ENCODE results near the gene MMAA.
"Not testable (repeated sequence)": the region's sequence is repeated elsewhere in the genome, so short reads cannot be mapped to it uniquely, and the experiment has no call there.

The MMAA gene

DNA sequence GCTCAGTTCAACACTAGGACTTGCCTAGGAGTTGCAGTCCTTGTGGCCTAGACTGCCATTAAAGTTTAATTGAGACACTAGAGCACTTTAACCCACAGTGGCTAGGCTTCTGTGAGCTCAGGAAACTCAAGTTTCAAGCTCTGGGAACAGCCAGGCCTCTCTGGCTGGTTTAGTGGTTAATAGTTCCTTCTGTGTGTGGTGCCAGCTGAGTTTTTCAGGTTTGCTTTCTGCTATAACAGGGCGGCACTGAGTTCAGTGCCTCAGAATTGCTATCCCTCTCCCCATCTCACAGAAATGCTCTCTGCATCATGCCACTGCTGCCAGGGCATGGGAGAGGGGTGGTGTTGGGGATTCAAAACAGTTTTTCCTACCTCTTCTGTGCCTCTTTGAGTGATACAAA, 15.9 kb downstream of the MMAA start:
- no peak for DNase-seq (ENCODE audit: low read depth in 2 of 2)

GRCh38 chr4:145635630-145636029, 16.4 kb downstream of the MMAA start:
- no peak for DNase-seq (ENCODE audit: low read depth in 2 of 2)

DNA sequence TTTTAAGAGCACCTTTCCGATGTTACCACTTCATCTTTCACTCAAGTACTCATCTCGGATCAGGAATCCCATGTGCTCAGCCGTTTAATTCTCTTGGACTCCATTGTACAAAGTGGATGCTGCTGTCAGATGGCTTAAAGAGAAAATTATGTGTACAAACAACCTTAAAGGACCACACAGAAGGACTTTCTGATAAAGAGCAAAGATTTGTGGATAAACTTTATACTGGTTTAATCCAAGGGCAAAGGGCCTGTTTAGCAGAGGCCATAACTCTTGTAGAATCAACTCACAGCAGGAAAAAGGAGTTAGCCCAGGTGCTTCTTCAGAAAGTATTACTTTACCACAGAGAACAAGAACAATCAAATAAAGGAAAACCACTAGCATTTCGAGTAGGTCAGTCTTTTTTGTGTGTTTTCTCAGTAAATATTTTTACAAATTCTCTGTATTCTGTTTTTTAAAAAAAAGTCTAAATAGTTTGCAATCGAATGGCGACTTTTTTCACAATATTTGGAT, 20.1 kb downstream of the MMAA start:
- no peak for DNase-seq (ENCODE audit: low read depth in 2 of 2)

DNA sequence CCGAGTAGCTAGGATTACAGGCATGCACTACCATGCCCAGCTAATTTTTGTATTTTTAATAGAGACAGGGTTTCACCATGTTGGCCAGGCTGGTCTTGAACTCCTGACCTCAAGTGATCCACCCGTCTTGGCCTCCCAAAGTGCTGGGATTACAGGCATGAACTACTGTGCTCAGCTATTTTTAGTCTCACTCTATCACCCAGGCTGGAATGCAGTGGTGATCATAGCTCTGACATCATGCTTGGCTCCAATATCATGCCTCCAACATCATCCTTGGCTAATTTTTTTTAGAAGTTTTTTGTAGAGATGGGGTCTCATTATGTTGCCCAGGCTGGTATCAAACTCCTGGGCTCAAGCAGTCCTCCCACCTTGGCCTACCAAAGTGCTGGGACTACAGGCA, 21.1 kb downstream of the MMAA start:
- DNase-seq (ENCODE audit: low read depth in 2 of 2), result not testable (repeated sequence)

DNA sequence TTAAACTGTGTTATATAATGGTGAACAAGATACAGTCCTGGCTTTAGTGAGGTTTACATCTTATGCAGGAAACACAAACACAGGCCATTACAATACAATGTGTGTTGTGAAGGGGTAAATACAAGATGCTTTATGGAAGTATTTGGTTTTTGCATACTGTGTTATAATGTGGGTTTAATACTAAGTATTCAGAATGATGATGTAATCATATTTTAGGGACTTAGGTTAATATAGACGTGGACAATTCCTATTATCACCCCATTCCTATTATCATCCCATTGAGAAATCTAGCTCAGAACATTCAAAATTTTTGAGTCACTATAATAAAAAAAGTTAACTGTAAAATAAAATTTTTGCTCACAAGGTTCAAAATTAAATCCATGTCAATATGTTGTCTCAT, 24.1 kb downstream of the MMAA start:
- DNase-seq (ENCODE audit: low read depth in 2 of 2), result no peak

DNA sequence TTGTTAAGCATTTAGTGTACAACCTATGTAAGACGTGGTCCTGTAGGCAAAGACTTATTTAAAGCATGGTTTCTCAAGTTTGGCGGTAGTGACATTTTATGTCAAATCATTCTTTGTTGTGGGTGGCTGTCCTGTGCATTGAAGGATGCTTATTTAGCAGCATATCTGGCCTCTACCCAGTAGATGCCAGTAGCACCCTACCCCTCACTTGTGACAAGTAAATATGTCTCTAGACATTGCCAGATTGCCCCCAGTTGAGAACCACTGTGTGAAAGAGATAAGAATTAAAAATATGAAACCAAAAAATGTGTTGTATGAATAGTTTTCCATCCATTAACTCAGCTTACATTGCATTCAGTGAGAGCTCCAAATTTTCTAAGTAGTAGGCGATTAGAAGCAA, 25.5 kb downstream of the MMAA start:
- DNase-seq (ENCODE audit: low read depth in 2 of 2), result no peak

GRCh38 chr4:145656156-145656555, 37.0 kb downstream of the MMAA start:
- no peak for DNase-seq (ENCODE audit: low read depth in 2 of 2)

GRCh38 chr4:145660064-145660463, 40.9 kb downstream of the MMAA start:
- no peak for DNase-seq (ENCODE audit: low read depth in 2 of 2)

DNA sequence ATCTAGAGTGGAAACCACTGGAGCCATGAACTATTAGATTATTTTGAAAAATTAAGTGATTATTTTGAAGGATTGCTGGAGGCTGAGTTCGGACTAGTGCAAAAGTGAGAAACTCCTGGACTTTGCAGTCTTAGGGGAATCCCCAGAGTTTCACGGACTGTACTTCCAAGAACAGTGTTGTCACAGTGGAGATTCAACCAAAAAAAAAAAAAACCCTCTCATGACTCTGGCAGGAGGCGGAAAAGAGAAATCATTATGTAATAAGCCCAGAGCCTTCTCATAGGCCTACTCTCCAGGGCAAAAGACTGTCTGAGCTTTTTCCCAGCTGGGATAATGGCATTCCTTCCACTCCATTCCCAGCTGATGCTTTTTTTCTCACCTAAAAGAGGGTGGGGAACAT, 44.0 kb downstream of the MMAA start:
- no peak for DNase-seq (ENCODE audit: low read depth in 2 of 2)

- DNase-seq (ENCODE audit: low read depth in 2 of 2), result no peak
Observed at GRCh38 chr4:145665773-145666172, 46.6 kb downstream of the MMAA start.

GRCh38 chr4:145670422-145670821, 51.2 kb downstream of the MMAA start:
- no peak for DNase-seq (ENCODE audit: low read depth in 2 of 2)

DNA sequence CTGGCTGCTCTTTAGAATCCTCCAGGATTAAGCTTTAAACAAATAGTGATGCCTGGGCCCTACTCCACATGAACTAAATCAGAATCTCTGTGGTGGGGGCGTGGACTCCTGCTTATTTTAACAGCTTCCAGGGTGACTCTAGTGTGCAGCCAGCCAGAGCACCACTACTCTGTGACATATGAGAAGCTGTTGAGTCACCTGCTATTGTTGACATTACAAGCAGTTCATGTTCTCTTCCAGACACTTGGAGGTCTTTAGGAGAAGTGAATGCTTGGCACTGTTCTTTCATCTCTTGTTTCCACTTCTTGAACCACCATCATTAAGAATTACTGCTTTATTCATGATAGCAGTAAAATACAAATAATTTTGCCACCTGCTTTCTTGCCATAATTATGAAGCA, 60.3 kb downstream of the MMAA start:
- DNase-seq (ENCODE audit: low read depth in 2 of 2), result no peak

- no peak for DNase-seq (ENCODE audit: low read depth in 2 of 2)
Observed at GRCh38 chr4:145679991-145680455, 60.8 kb downstream of the MMAA start, which contains the start of gene C4orf51. Gene C4orf51, plus strand, starts transcription at chr4:145680146. Its CDS starts 58 bp downstream, at chr4:145680204.

DNA sequence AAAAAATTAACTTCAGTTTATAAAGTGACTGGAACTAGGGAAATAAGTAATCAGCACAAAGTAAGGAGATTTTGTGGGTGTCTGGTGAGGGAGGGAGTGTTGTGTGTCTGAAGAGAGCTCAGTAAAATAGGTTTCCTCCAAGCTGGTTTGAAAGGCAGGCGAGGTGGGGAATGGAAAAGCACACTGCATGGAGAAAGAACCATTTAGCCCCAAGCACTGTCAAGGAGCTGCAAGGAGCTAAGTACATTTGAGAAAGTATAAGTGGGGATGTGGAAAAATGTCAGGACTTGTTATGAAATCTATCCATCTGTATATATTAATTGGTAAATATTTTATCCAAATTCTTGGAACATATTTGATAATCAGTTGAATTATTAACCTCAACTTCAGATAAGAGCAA, 61.7 kb downstream of the MMAA start:
- DNase-seq (ENCODE audit: low read depth in 2 of 2), result no peak

- no peak for DNase-seq (ENCODE audit: low read depth in 2 of 2)
Observed at GRCh38 chr4:145681518-145681917, 62.3 kb downstream of the MMAA start.

DNA sequence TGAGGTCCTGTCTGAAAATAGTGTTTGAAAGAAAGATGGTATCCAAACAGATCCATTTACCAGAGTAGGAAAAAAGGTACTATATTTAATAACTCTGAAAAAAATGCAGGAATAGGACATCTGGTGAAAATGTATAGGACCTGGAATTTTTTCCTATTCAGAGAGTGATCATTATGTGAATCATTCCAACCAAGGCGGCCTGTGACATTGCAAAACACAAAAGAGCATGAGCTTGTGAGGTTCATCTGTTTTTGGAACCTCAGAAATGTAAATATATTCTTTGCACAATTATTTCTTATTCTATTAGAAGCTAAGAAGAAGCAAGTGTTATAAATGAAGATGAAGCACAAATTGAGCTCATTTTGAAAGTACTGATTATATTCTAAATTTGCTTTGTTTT, 62.8 kb downstream of the MMAA start:
- DNase-seq (ENCODE audit: low read depth in 2 of 2), result no peak

GRCh38 chr4:145686991-145687390, 67.8 kb downstream of the MMAA start:
- DNase-seq (ENCODE audit: low read depth in 2 of 2), result no peak

- no peak for DNase-seq (ENCODE audit: low read depth in 2 of 2)
Observed at GRCh38 chr4:145690610-145691009, 71.4 kb downstream of the MMAA start.

- DNase-seq (ENCODE audit: low read depth in 2 of 2), result not testable (repeated sequence)
Observed at GRCh38 chr4:145691416-145691815, 72.2 kb downstream of the MMAA start.

- DNase-seq (ENCODE audit: low read depth in 2 of 2), result no peak
Observed at GRCh38 chr4:145694929-145695328, 75.7 kb downstream of the MMAA start.

GRCh38 chr4:145697332-145697731, 78.1 kb downstream of the MMAA start:
- DNase-seq (ENCODE audit: low read depth in 2 of 2), result no peak

GRCh38 chr4:145698507-145698906, 79.3 kb downstream of the MMAA start:
- DNase-seq (ENCODE audit: low read depth in 2 of 2), result no peak

DNA sequence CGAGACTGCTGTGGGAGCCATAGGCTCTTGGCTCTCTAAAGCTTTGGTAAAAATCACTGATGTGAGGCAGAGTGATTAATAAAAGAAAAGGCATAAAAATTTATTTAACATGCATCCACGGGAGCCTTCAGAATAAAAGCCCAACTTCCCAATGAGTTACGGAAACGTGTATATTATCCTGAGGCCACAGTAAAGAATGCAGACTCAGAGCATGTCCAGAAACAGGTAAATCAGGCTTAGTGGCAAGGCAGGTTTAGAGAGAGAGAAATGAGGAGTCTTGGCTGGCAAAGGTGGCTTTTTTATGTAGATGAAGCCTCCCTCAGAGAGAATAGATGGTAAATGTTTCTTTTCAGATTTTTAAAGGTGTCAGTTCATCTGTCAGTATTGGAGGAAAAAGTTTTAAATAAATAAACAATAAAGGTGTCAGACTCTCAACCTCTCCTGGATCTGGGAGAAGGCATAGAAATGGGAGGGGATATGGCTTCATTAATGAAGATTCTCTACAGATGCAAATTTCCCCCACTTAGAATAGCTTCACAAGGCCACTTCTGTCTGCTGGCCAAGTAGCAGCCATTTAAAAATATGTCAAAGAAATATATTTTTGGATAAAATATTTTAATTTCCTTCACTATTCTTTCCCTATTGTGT, 84.8 kb downstream of the MMAA start:
- DNase-seq (ENCODE audit: low read depth in 2 of 2), result no peak

- no peak for DNase-seq (ENCODE audit: low read depth in 2 of 2)
Observed at GRCh38 chr4:145709336-145709735, 90.2 kb downstream of the MMAA start.

All from stimulated activated CD8-positive, alpha-beta memory T cell treated with anti-CD3 and anti-CD28 coated beads, Interleukin-2, amount 100 ng/mL, for 1 hour (primary cell).